Measurements from ENCODE around the gene HIVEP3.
A peak's percentile ranks its signal among the peaks of the same experiment; 100 is the strongest.

Gene HIVEP3

DNA sequence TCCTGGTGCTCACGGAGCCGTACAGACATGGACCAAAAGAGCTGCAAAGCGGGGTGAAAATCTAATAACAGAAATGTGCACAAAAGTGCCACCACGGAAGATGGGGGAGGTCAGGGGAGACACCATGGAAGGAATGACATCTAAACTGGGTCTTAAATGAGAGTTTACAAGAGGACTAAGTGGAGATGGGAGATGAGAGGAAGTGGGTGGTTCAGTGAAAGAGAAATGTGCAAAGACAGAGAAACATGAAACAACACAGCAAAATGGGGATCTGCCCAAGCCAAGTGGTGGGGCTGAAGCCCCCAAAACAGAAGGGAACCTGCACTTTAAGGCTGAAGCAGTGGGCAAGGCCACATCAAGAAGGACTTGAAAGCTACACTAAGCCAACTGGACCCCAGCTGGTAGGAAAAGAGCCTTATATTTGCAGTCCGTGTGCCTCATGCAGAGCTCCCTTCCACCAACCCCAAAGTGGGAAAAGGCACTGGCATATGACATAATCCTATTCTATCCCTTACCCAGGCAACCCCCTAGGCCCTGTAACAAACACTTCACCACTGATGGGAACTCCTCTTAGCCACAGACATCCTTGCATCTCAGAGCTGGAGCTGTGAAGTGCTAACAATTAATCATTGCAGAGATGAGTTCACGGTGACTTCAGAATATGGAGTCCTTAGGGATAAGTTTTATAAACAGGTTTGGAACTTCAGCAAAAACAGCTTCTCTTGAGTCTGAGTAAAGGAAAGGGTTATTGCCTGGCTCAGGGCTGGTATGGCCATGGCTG lies 235.7 kb downstream of the HIVEP3 start:
- no peak for DNase-seq (ENCODE audit: low spot score)

DNA sequence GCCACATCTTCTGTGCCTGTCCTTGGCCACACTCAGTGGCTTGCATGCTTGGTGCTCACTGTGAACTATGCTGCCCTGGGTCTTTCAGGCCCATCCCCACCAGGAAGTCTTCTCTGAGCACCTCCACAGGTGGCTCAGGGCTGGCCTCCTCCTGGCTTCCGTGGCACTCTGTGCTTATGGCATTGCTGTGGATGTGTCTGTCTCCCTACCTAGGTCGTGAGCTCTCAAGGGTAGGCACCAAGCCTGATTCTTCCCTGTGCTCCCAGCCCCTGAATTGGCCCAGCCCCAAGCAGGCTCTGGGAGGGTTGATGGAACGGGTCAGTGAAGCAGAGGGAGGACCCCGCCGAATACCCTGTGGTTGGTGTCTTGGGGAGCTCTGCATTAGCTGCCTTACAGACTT lies 236.6 kb downstream of the HIVEP3 start:
- no peak for DNase-seq (ENCODE audit: low spot score)

DNA sequence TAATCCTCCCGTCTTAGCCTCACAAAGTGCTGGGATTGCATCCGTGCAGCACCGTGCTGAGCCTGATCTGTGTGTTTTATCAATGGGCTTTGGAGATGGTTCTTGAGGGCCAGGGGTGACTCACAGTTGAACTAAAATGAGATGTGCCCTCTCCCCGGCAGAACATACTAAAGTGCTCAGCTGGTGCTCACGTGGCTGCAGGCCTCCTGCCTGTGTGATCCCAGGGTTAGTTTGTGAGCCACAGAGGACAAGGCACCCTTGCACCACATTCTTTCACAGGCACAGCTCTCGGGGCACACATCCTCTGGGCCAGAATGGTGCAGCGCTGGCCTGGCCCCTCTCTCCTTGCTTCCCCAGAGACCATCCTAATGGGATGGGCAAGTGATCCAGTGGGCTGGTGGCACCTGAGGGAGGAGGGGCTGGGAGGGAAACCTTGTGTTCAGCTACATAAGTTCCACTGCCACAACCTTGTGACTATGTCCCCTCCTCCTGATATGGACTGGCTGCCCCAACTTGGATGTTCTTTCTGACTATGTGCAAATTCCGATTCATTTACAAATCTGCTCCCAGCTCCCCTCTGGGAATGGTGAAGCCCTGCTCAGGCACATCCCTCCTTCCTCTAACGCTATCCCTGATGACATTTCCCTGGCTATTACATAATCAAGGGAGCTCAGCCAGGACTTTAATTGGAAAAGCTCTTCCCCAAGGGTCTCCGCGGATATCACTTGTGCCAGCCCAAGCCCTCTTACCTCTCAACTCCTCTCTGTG lies 237.2 kb downstream of the HIVEP3 start:
- no peak for DNase-seq (ENCODE audit: low spot score)

GRCh38 chr1:41679994-41680393 lies 238.7 kb downstream of the HIVEP3 start:
- DNase-seq (ENCODE audit: low spot score), result no peak

DNA sequence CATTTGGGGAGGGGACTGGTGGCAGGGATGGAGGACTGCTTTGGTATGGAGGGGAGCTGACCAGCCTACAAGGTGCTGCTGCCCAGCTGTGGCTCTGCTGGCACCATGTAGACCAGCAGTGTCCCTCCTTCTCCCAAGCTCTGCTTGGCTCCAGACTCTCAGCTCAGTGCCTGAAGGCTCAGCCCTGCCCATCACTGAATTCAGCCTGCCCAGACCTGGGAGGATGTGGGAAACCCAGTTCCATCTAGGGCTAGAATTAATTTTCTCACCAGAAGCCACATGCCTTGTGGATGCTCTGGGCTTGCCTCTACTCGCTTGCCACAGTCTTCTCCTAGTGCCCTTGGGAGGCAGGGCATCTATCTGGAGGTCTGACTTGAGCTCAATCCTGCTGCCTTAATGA lies 239.2 kb downstream of the HIVEP3 start:
- no peak for DNase-seq (ENCODE audit: low spot score)

DNA sequence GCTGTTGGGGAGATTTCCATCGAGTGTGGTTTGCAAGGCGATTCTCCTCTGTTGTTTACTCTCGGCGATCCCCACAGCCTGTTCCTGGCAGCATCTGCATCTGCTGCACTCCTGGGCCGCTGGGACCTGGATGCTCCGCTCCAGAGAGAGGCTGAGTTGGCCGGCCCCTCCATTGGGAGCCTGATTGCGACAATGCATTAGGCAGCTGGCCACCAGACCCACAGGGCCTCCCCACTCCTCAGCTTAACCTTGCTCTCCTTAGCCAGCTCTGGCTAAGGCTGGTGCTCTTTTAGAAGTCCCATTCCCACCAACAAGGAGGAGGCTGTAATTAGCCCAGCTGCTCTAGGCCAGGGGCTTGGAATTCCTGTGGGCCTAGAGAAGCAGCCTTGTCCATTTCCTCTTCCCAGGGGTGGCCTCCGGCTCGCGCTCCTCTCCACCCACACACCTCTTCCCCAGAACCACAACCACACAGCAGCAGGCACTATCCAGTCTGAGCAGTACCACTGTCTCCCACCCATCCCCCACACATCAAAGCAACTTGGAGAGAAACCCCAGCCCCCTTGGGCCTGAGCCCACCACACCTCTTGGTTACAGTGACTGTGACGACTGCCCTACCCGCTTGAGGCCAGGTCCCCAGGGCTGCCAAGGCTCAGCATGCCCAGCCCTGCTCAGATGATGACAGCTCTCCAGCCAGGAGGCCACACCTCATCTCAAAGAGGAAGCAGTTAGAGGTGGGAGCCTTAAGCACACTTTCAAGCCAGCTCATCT lies 240.4 kb downstream of the HIVEP3 start:
- no peak for DNase-seq (ENCODE audit: low spot score)

- DNase-seq (ENCODE audit: low spot score), result no peak
These were observed 241.1 kb downstream of the HIVEP3 start for GRCh38 chr1:41677620-41678019.

- no peak for DNase-seq (ENCODE audit: low spot score)
These were observed 243.3 kb downstream of the HIVEP3 start for GRCh38 chr1:41675401-41675800.

GRCh38 chr1:41674522-41674921 lies 244.2 kb downstream of the HIVEP3 start:
- DNase-seq (ENCODE audit: low spot score), result no peak

DNA sequence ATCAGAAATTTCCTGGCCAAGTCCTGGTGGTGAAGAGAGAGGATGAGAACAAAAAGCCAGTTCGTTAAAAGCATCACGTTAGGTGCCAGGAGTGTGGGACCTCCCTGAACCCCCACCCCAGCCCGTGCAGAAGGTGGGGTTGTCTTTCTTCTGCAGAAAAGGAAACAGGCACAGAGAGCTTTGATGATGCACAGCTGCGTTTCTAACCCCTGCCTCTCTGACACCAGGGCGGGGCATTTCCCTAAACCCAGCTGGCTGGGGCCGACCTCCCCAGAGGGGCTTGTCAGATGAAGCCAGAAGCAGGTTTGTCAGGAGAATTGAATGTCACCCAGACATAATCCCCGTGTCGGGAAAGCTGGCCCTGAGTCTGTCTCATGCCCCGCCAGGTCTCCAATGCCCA lies 244.9 kb downstream of the HIVEP3 start:
- DNase-seq (ENCODE audit: low spot score), result no peak

GRCh38 chr1:41673378-41673777 lies 245.3 kb downstream of the HIVEP3 start:
- no peak for DNase-seq (ENCODE audit: low spot score)

DNA sequence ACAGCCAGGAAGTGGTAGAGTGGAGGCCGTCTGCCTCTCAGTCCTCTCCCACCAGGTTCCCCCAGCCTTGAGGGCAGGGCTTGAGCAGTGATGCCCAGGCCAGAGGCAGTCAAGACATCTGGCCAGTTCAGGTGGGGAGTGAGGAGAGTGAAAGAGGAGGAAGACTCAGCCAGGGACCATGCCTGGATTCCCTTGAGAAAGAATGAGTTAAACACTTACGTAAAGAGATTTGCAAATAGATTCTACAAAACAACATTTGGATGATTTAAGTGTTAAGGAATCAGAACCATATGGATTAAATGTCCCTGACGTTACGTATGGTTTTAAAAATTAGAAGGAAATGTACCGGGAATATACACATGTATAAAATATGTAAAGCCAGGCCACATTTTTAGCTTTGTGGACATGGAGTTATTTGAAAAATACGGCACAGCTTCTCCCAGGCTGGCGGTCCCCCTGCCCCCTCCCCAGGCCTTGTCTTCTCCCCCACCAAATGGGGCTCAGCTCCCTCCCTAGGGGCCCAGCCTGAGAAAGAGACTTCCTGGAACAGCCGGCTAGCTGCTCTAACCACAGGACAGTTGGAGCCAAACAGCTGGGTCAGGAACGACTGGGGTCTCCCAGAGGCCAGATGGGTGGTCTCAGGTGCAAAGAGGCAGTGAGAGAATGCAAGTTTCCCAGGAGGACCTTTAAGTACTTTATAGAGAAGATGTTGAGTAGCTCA lies 245.9 kb downstream of the HIVEP3 start:
- DNase-seq (ENCODE audit: low spot score), result no peak

GRCh38 chr1:41672173-41672572 lies 246.5 kb downstream of the HIVEP3 start:
- peak; percentile 67 for DNase-seq (ENCODE audit: low spot score)

DNA sequence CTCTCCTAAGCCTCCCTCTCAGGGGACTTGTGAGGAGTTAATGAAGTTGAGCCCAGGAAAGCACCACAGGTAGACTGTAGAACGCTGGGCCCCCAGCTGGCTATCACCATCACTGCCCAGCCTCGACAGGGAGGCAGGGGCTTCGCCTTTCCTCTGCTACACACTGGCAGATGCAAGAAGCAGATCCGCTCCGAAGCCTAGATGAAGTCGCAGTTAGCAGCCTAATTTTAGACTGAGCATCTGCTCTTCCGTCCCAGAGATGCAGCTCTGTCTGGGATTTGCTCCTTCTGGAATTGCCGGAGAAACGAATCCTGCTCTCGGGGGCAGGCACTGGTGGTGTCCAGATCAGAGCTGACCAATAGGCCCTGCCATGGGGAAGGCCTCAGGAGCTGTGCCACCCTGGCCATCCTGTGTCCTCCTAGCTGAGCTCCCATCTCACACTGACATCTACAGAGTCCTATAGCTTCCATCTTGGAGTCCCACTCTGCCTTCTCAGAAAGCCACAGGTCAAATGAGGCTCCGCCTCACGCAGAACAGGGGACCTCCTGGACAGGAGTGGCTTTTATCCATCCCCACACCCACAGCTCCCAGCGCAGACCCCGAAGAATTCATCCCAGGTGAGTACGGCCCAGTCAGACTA lies 247.5 kb downstream of the HIVEP3 start:
- DNase-seq (ENCODE audit: low spot score), result no peak

- DNase-seq (ENCODE audit: low spot score), result no peak
These were observed 248.3 kb downstream of the HIVEP3 start for GRCh38 chr1:41670217-41670957.

DNA sequence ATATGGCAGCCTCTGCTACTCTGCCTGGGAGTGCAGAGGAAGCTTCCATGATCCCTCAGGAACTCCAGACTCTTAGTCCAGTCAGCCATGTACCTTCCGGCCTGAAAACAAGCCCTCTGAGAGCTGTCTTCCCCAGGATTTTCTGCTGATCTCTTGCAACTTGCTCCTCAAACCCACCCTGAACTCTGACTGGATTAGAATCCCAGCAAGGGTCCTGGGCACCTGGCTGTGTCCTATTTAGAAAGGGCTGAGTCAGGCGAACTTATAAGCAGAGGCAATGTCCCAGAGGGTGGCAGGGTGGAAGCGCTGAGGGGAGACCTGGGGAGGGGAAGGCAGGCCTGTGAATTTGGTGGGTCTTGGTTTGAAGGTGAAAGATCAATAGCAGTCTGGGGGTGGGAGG lies 249.8 kb downstream of the HIVEP3 start:
- no peak for DNase-seq (ENCODE audit: low spot score)

DNA sequence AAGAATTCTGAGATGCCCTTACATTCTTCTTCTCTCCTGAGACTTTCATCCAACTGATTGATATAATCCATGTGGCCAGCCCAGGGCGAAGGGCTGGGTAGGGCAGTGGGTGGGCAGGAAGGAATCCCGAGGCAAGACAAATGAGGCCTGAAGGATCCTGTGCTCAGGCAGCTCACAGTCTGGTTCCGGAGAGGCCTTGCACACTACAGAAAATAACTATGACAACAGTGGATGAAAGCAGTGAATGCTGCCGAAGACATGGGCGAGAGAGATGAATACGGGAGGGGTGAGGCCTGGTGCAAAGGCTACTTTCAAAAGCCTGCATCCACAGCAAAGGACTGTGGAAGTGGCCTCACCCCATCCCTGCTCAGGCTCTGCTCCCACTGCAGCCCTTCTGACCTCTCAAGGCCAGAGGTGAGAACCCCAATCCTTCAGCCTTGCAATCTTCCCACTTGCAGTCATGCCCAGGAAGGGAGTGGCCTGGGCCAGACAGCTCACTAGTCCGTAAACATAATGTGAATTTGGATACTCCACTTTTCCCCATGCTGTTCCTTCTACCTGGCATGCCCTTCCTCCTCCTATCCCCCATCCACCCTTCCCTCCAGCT lies 250.6 kb downstream of the HIVEP3 start:
- no peak for DNase-seq (ENCODE audit: low spot score)

DNA sequence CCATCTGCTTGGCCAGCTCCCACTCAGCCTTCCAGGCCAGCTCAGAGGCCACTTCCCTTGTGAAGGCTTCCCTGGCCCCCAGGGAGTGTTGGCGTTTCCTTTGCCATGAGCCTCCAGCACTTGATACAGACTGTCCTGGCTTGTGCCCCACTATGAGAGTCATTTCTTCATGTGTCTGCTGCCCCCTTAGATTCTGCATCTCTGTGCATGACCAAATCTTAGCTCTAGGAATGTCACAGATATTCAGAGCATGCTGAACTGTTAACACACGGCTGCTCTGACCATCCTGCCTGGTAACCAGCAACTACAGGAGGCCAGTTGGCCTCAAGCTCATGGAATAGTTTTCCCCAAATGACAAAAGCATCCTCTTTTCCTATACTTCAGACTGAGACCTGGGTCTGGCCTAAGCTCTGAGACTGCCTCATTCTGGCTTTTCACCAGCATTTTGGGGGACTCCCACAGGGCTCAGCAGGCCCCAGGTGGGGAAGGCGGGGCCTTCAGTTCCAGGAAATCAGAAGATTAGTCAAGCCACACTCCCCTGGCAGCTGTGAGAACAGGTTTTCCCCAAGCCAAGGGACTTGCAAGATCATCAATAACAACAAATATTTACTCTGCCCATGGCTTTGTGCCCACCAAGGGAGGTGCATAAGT lies 251.6 kb downstream of the HIVEP3 start:
- no peak for DNase-seq (ENCODE audit: low spot score)

DNA sequence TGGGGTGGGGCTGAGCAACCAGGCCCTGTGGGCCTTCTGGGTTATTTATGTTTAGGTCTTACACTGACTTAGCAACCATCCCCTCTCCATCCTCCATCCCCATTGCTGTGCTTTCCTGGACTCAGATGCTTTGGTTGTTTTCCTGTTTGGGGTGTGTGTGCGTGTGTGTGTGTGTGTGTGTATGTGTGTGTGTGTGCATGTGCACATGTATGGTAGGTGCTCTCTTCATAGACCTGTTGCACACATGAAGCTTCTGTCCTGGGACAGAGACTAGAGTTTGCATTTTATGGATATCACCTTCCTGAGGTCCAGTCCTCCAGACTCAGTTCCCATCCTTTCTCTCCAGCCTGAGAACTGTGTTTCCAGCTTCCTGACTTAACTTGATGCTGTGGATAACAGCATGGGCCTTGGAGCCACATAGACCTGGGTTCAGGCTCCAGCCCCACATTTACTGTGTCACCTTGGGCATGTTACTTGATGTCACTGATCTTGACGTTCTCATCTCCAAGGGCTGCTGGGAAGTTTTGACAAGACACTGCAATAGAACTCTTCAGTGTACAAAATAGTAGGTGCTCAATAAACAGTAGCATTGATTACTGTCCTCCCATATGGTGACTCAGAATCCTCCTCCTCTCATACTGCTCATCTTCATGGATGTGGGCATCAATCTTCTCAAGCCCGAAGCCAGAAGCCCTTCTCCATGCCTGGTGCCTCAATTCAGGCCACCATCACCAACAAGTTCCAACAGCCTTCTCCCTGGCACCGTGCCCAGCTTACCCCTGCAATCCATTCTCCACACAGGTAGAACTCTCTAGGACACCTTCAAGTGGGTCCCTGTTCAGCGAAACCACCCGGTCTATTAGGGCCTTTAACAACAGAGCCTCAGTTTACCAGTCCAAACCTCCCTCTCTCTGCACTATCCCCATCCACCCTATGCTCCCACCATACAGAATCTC lies 252.5 kb downstream of the HIVEP3 start:
- no peak for DNase-seq (ENCODE audit: low spot score)
